Adrenal gland (tissue), 5 donors: Measurements from ENCODE around the gene HLTF.
"Not testable (repeated sequence)": the region's sequence is repeated elsewhere in the genome, so short reads cannot be mapped to it uniquely, and the experiment has no call there.

Experiments
- CTCF ChIP-seq, 6 experiments: fragments of 450-650 bp in 4 of 6; fragments of 200-600 bp in 2 of 6; sonication (generic) in 1 of 6; IDR thresholded peaks; 1 replicate in 5 of 6; 2 replicates in 1 of 6; pipeline versions ENCODE4 v1.5.1 to v1.8.0; 2016 to 2021; ENCODE audit warnings: antibody characterized with exemption in 6 of 6, mild to moderate bottlenecking in 2 of 6, moderate library complexity in 1 of 6
- POLR2A ChIP-seq, 2 donors: fragments of 450-650 bp; IDR thresholded peaks; one replicate each; pipeline ENCODE4 v1.6.1; 2017; ENCODE audit warnings: antibody characterized with exemption in 2 of 2, mild to moderate bottlenecking in 2 of 2, moderate library complexity in 1 of 2
- donor health status: DM: no; HTN: no; CAD: no.

GRCh38 chr3:148987551-148987950 lies 98.8 kb downstream of the HLTF start:
- not testable (repeated sequence) for TF ChIP-seq CTCF, POLR2A (IDR thresholded peaks at IDR 0.05)
